Muscle of back (tissue), 11 donors: Measurements from ENCODE around the gene BPIFB6. TPM values are rescaled to one million over a fixed set of nuclear protein-coding genes. Genes with fewer than 3 reads are reported as not detected.

ENCODE experiments used
- DNase-seq, 3 donors: peaks; one replicate each; pipeline versions ENCODE4 v3.0.0 to v3.0.0-alpha.2; 2013
- polyA plus RNA-seq, 10 donors: library from polyadenylated mRNA; unstranded; fragments of 120-200 nt; gene quantifications; one replicate each; pipeline ENCODE4 v1.2.1, GENCODE V29; 2013; ENCODE audit not compliant: insufficient read length in 10 of 10

Gene BPIFB6
- polyA plus RNA-seq, 10 donors, result not detected

GRCh38 chr20:33083544-33084340, 52.3 kb downstream of the BPIFB6 start:
- DNase-seq, result no peak

DNA sequence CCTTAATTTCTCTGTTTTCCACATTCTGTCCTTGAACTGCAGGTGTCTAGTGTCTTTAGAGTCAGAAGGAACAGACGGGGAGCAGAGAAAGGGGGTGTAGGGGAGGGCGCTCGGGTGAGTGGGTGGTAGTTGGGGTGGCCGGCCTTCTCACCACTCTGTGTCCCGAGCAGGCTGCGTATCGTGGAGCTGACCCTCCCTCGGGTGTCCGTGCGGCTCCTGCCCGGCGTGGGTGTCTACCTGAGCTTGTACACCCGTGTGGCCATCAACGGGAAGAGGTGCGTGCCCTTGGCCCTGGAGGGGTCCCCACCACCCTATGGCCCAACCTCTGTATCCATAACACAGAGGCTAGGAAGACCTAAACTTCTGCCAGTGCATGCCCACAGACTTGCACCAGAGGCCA, 53.3 kb downstream of the BPIFB6 start:
- no peak for DNase-seq

GRCh38 chr20:33086052-33086722, 54.7 kb downstream of the BPIFB6 start:
- DNase-seq, result no peak

DNA sequence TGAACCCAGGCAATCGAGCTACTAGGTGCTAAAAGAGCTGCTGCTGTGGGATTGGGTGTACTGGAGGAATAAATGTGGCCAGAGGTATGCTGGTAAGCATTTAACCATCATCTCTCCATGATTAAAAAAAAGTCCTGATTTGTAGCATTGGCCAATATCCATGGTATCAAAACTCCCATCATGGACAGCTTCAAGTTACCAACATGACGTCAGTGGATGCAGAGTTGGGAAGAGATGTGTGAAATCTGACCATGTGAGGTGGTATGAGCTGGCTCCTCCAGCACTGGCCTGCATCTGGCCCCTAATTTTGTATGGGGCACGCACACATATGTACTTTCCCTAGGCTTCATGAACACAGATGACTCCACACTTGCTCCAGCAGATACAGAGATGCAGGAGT, 59.7 kb downstream of the BPIFB6 start:
- DNase-seq, result no peak

DNA sequence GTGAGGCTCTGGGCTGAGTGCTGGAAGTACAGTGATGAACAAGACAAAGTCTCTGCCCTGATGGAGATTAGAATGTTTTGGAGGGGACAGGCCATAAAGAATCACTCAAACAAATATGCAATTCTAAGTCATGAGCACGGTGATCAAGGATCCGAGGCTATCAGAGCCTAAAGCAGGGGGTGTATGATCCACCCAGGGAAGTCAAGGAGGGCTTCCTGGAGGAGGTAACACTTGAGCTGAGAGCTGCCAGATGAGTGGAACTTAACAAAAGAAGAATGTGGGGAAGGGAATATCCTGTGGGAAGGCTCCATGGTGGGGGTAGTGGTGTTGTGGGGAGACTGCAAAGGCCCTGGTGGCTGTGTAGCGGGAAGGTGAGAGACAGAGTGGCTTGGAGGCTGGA, 60.2 kb downstream of the BPIFB6 start:
- no peak for DNase-seq

DNA sequence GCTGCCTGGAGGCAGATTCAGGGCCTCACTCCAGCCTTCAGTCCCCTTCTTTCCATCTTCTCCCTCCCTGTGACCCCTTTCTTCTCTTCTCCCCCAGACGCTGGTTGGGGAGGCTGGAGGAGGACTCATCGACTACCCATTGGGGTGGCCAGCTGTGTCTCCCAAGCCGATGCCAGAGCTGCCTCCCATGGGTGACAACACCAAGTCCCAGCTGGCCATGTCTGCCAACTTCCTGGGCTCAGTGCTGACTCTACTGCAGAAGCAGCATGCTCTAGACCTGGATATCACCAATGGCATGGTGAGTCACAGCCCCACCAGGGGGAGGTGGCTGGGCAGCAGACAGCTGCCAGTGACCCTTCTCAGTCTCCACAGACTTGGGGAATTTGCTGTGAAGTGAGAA, 60.9 kb downstream of the BPIFB6 start:
- DNase-seq, result no peak

DNA sequence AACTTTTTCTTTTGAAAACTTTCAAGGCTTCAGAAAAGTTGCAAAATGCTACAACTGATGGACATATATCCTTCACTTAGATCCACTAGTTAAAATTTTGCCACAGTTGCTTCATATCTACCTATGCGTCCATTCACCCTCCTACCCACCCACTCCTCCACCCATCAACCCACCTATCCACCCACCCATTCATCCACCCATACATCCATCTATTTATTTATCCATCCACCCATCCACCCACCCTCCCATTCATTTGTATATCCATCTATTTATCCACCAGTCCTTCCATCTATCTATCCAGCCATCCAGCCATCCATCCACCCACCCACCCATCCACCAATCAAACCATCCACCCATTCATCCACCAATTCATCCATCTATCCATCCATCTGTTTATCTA, 61.6 kb downstream of the BPIFB6 start:
- DNase-seq, result no peak

DNA sequence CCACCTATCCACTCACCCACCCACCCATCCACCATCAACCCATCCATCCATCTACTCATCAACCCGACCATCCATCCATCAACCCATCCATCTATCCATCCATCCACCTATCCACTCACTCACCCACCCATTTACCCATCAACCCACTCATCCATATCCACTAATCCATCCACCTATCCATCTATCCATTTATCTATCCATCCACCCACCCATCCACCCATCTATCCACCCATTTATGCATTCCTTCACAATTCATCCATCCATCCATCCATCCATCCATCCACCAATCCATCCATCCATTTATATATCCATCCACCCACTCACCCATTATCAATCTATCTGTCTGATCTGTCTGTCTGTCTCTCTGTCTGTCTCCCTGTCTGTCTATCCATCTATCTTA, 62.1 kb downstream of the BPIFB6 start:
- DNase-seq, result no peak

Other genes starting within 250 kb of the BPIFB6 start
- 100 to 1,000 TPM; 116 to 176 (median 131) TPM for gene MAPRE1, start 211.7 kb upstream of the BPIFB6 start, polyA plus RNA-seq
- under 1 TPM in 8 of 10 donors, not detected in 2; 0.08 to 0.30 (median 0.14) TPM for gene EFCAB8, start 172.7 kb upstream of the BPIFB6 start, polyA plus RNA-seq
- not detected for gene SUN5, start 27.2 kb upstream of the BPIFB6 start, polyA plus RNA-seq
- gene BPIFB2, start 23.9 kb upstream of the BPIFB6 start, polyA plus RNA-seq, result not detected
- gene BPIFB3, start 22.3 kb downstream of the BPIFB6 start, polyA plus RNA-seq, result not detected
- under 1 TPM in 3 of 10 donors, not detected in 7; 0.19 to 0.30 (median 0.29) TPM for gene BPIFB4, start 48.0 kb downstream of the BPIFB6 start, polyA plus RNA-seq
- gene BPIFA2, start 136.5 kb downstream of the BPIFB6 start, polyA plus RNA-seq, result not detected
- gene BPIFA3, start 185.7 kb downstream of the BPIFB6 start, polyA plus RNA-seq, result not detected
- under 1 TPM in 1 of 10 donors, not detected in 9; 0.18 TPM for gene BPIFA1, start 204.3 kb downstream of the BPIFB6 start, polyA plus RNA-seq